Activated B cell treated with CpG ODN at 0.5 μM for 24 hours (primary cell): Measurements from ENCODE around the gene NEURL2. TPM values are rescaled to one million over a fixed set of nuclear protein-coding genes. Genes with fewer than 3 reads are reported as not detected.

Experiments
- ATAC-seq: fragments of 200-7000 bp; cut with Tn5 transposase; one replicate; pipeline ENCODE4 v1.10.0; 2021; ENCODE audit warnings: low read depth, mild to moderate bottlenecking, moderate library complexity
- CTCF ChIA-PET: fragments of 350-600 bp; sonication (Branson Sonifier 250); formaldehyde crosslinking; loops from one replicate; lab custom pipeline; 2021; ENCODE audit warnings: antibody characterized with exemption; lab: Charles Lee
- POLR2A ChIA-PET: fragments of 350-600 bp; sonication (Branson Sonifier 250); formaldehyde crosslinking; loops from one replicate; lab custom pipeline; 2021; ENCODE audit warnings: antibody characterized with exemption; lab: Charles Lee
- DNase-seq: peaks from one replicate; pipeline ENCODE4 v3.0.0; 2022
- H3K27ac Mint-ChIP-seq: one replicate; pipeline ENCODE4 v1.8.0; 2020; ENCODE audit warnings: mixed read lengths
- H3K27me3 Mint-ChIP-seq: one replicate; pipeline ENCODE4 v1.8.0; 2021; ENCODE audit warnings: mixed read lengths
- H3K36me3 Mint-ChIP-seq: one replicate; pipeline ENCODE4 v1.8.0; 2021; ENCODE audit warnings: low read depth, mixed read lengths
- H3K4me1 Mint-ChIP-seq: one replicate; pipeline ENCODE4 v1.8.0; 2021; ENCODE audit warnings: mixed read lengths
- H3K4me3 Mint-ChIP-seq: one replicate; pipeline ENCODE4 v1.8.0; 2020; ENCODE audit warnings: mild to moderate bottlenecking, mixed read lengths
- H3K9me3 Mint-ChIP-seq: one replicate; pipeline ENCODE4 v1.8.0; 2020; ENCODE audit warnings: mixed read lengths
- intact Hi-C: fragments of 100-400 bp; cut with micrococcal nuclease; formaldehyde crosslinking; loops from one replicate; pipeline ENCODE4 v1.15.1; 2024
- total RNA-seq: library from RNA; stranded (reverse); gene quantifications from 2 replicates; pipeline ENCODE4 v1.2.3, GENCODE V29; 2022
- TF ChIP-seq, protein P1 (sequence below): fragments of 200-600 bp; IDR thresholded peaks from one replicate; pipeline ENCODE4 v1.8.0; 2022; ENCODE audit warnings: antibody characterized with exemption, mild to moderate bottlenecking

NEURL2 gene
- total RNA-seq, 1 donor from 2014 or later, result 2.0 TPM

DNA sequence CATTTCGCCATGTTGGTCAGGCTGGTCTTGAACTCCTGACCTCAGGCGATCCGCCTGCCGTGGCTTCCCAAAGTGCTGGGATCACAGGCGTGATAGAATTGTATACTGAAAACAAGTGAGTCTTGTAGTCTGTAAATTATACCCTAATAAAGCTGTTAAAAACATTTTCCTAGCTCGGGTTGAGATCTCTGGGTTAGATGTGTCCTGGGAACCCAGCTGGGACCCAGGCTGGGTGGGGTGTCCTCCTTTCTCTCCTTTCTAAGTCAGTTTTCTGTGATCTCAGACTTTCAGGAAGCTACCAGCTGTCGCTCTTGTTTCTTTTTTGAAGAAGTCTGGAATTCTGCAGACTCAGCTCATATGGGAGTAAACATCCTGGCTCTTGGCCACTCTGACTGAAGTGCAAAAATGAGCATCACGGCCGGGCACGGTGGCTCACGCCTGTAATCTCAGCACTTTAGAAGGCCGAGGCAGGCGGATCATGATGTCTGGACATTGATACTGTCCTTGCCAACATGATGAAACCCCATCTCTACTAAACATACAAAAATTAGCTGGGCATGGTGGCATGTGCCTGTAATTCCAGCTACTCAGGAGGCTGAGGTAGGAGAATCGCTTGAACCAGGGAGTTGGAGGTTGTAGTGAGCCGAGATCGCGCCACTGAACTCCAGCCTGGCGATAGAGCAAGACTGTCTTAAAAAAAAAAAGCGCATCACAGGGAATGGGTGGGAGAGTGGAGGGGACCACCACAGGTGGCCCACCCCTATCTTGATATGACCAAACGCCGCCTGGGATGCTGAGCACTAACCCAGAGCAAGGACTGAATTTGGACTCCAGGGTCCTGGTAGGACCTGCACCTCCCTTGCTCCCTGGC, 33.6 kb upstream of the NEURL2 start:
- Mint-ChIP-seq H3K36me3 (no peaks in the 10 kb centered on the region), H3K9me3 (no peaks in the 10 kb centered on the region), H3K27me3 (peaks cover 15% of the 10 kb centered on the region), H3K4me3 (no peak overlapping the region), H3K4me1 (no peaks in the 10 kb centered on the region), H3K27ac (no peak overlapping the region)
- DNase-seq (no peak), ATAC-seq (no peak)
- intact Hi-C loops, result no loop called here
- TF ChIP-seq, protein P1, sequence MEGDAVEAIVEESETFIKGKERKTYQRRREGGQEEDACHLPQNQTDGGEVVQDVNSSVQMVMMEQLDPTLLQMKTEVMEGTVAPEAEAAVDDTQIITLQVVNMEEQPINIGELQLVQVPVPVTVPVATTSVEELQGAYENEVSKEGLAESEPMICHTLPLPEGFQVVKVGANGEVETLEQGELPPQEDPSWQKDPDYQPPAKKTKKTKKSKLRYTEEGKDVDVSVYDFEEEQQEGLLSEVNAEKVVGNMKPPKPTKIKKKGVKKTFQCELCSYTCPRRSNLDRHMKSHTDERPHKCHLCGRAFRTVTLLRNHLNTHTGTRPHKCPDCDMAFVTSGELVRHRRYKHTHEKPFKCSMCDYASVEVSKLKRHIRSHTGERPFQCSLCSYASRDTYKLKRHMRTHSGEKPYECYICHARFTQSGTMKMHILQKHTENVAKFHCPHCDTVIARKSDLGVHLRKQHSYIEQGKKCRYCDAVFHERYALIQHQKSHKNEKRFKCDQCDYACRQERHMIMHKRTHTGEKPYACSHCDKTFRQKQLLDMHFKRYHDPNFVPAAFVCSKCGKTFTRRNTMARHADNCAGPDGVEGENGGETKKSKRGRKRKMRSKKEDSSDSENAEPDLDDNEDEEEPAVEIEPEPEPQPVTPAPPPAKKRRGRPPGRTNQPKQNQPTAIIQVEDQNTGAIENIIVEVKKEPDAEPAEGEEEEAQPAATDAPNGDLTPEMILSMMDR, result no peak
- POLR2A ChIA-PET, result interaction anchor here (0.6 to 1.1 kb wide), 2 partner anchors 10 kb away, joined by 4 to 7 read pairs; no protein-coding TSS in a partner anchor
- CTCF ChIA-PET, result no interaction called here

DNA sequence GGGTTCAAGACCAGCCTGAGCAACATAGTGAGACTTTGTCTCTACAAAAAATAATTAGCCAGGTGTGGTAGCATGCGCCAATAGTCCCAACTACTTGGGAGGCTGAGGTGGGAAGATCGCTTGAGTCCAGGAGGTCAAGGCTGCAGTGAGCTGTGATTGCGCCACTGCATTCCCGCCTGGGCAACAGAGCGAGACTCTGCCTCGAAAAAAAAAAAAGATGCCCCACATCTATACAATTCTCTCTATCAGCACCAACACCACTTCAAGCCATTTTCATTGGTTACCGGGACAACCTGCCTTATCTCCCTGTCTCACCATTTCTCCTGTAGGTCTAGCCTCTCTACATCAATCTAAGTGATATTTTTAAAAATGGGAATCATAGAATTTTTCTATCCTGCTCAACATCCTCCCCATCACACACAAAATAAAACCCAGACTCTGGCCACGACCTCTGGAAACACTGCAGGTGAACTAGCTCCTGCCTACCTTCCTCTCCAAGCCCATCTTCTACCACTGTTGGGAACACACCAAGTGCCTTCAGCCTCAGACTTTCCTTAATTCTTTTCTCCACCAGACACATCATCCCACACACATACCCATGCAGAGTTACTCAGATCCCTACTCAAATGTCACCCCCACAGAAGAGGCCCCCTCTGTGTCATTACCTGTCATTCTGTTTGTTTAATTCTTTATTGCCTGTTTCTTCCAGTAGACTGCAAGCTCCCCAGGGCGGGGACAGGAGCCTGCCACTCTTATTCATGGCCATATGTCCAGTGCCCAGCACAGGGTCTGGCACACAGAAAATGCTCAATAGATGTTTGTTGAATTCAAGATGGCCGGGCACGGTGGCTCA, 30.6 kb upstream of the NEURL2 start:
- H3K4me1 Mint-ChIP-seq, result no peaks in the 10 kb centered on the region
- H3K27ac Mint-ChIP-seq, result no peak overlapping the region
- H3K9me3 Mint-ChIP-seq, result no peaks in the 10 kb centered on the region
- no peak overlapping the region for H3K4me3 Mint-ChIP-seq
- TF ChIP-seq, protein P1, result no peak
- POLR2A ChIA-PET, result no interaction called here
- CTCF ChIA-PET, result no interaction called here
- H3K36me3 Mint-ChIP-seq, result no peaks in the 10 kb centered on the region
- ATAC-seq, result no peak
- no peak for DNase-seq
- peaks cover 23% of the 10 kb centered on the region for H3K27me3 Mint-ChIP-seq
- intact Hi-C loops, result no loop called here

DNA sequence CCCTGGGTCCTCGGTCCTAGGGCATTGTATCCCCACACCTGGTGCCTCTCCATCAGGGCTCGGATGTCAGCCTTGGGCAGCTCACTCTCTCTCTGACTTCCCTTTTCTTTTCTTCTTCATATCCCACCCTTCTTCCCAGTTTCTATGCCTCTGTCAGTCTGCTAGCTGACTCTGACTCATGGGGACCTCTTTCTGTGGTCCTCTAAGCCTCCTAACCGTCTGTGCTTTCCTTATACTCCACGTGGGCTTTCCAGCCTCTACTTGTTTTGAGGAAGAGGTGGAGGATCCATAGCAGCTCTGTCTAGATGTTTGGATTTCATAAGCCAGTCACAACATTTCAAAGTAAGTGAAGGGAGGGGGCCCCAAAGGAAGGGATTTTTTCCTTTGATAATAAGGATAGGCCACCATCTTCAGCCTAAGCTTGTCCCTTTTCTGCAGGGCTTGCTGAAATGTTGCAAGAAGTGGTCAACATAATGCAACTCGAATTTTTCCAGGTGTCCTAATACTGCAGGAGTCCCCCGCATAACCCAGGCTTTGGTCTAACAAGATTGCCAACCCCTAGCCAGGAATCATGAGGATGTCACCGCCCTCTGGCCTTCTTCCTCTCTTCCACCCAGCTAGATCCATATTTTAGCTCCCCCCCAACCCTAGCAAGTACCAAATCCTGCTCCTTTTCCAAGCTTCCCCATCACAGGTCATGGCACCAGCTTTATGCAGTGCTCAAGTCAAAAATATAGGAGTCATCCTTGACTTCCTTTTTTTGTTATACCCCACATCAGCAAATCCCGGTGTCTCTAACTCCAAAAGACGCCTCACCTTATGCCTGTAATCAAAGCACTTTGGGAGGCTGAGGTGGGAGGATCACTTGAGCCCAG, 29.7 kb upstream of the NEURL2 start:
- Mint-ChIP-seq H3K27me3 (peaks cover 29% of the 10 kb centered on the region), H3K4me1 (no peaks in the 10 kb centered on the region), H3K36me3 (no peaks in the 10 kb centered on the region), H3K27ac (no peak overlapping the region), H3K4me3 (no peak overlapping the region), H3K9me3 (no peaks in the 10 kb centered on the region)
- DNase-seq (no peak), ATAC-seq (no peak)
- ChIA-PET CTCF (no interaction called here), POLR2A (no interaction called here)
- intact Hi-C loops, result no loop called here
- TF ChIP-seq, protein P1, result no peak

DNA sequence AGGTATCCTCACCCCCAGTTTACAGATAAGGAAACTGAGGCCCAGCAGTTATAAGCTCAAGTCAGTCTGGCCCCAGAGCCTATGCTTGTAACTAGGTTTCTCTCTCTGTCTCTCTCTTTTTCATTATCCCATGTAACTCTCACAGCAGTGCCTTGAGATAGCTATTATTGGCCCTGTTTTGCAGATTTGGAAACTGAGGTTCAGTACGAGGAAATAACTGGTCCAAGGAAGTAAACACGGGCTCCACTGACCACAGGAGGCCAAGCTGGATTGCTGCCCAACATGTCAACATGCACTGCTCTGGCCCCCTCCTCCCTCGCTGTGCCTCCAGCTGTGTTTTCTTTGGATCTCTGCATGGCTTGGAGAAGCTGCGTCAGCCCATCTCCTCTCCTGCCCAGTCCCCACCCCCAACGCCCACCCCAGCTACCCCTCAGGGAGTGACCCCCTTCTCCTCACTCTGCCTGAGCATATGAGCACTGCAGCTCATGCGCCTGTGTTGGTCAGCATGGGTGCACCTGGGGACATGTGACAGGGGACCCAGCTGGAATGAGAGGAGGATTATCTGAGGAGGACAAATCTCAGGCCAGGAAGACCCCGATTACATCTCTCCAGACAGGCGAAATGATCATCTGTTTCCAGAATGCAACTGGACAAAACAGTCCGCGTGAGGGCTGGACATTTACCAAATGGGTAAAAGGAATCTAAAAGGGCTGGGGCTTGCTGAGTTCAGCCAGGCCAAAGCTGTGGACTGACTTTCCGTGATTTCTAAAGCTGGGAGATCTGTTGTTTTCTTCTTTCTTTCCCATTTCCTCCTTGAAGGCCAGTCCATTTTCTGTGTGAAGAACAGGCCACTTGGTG, 28.8 kb upstream of the NEURL2 start:
- H3K27me3 Mint-ChIP-seq, result peaks cover 29% of the 10 kb centered on the region
- no peak overlapping the region for H3K27ac Mint-ChIP-seq
- TF ChIP-seq, protein P1, result no peak
- ChIA-PET CTCF (no interaction called here), POLR2A (no interaction called here)
- DNase-seq (no peak), ATAC-seq (no peak)
- H3K4me3 Mint-ChIP-seq, result no peak overlapping the region
- no peaks in the 10 kb centered on the region for H3K9me3 Mint-ChIP-seq
- intact Hi-C loops, result no loop called here
- no peaks in the 10 kb centered on the region for H3K36me3 Mint-ChIP-seq
- no peaks in the 10 kb centered on the region for H3K4me1 Mint-ChIP-seq
